ENCODE results near the gene BRD4. TPM values are rescaled to one million over a fixed set of nuclear protein-coding genes. Genes with fewer than 3 reads are reported as not detected.
A peak's percentile ranks its signal among the peaks of the same experiment; 100 is the strongest.

Gene BRD4
- polyA plus RNA-seq, 3 donors = 3.7 to 19.2 (median 4.2) TPM

- peak overlapping the region in 5 of 7 donors; percentile 19 to 85 (median 78) for H3K27ac Mint-ChIP-seq
- peaks cover 45 to 52% of the 10 kb centered on the region in 2 donors for H3K4me1 ChIP-seq (ENCODE audit: control insufficient read depth in 1 of 2, insufficient read depth in 2 of 2, low read length in 2 of 2)
- intact Hi-C loops (cut with micrococcal nuclease) = no loop called here
- H3K9me3 ChIP-seq (replicated peaks in 1 of 2; ENCODE audit: control insufficient read depth in 1 of 2, insufficient read depth in 1 of 2, low read length in 2 of 2) = no peaks in the 10 kb centered on the region
- peaks cover 0 to 6% (median 2%) of the 10 kb centered on the region in 3 donors for H3K27me3 Mint-ChIP-seq (ENCODE audit: low read depth in 3 of 3)
- TF ChIP-seq CTCF (IDR thresholded peaks at IDR 0.05) = no peak
- WGBS (ENCODE audit: insufficient coverage) = 75% methylated on average over 2 of the region's 12 CpGs
- no peaks in the 10 kb centered on the region for H3K27me3 ChIP-seq (ENCODE audit: control insufficient read depth in 2 of 2, insufficient read depth in 2 of 2, low read length in 2 of 2)
- no peaks in the 10 kb centered on the region for H3K36me3 Mint-ChIP-seq
- peak in 2 of 3 donors; percentile 40 to 45 for DNase-seq
- no peaks in the 10 kb centered on the region for H4K20me1 ChIP-seq (ENCODE audit: insufficient read depth, low read length)
- peak overlapping the region in 1 of 2 donors; percentile 38 for H3K27ac ChIP-seq (ENCODE audit: low read depth in 1 of 2, low read length in 2 of 2)
- H3K79me2 ChIP-seq (ENCODE audit: insufficient read depth, low read length) = no peaks in the 10 kb centered on the region
- H3K4me3 ChIP-seq (replicated peaks in 1 of 3; ENCODE audit: low read depth in 2 of 3, low read length in 3 of 3) = no peak overlapping the region
- H3K4me2 ChIP-seq (replicated peaks; ENCODE audit: extremely low read depth, low read length, poor library complexity, severe bottlenecking) = no peak overlapping the region
- H3K4me3 Mint-ChIP-seq = peak overlapping the region in 1 of 2 donors; percentile 39
- H3K4me1 Mint-ChIP-seq = peaks cover 44% of the 10 kb centered on the region
- H3K9me3 Mint-ChIP-seq = no peaks in the 10 kb centered on the region
- no peak overlapping the region for H3K9ac ChIP-seq (ENCODE audit: insufficient read depth, low read length, poor library complexity, severe bottlenecking)
- H2AFZ ChIP-seq (ENCODE audit: insufficient read depth, low read depth, low read length, poor library complexity, severe bottlenecking) = no peak overlapping the region
- H3K36me3 ChIP-seq (replicated peaks in 1 of 2; ENCODE audit: control insufficient read depth in 1 of 2, insufficient read depth in 2 of 2, low read length in 2 of 2) = no peaks in the 10 kb centered on the region
Observed at GRCh38 chr19:15212711-15213110, 119.6 kb downstream of the BRD4 start.

- H4K20me1 ChIP-seq (ENCODE audit: insufficient read depth, low read length) = no peaks in the 10 kb centered on the region
- intact Hi-C loops (cut with micrococcal nuclease) = no loop called here
- DNase-seq = peak; percentile 96 to 99 (median 97)
- H3K4me3 ChIP-seq (replicated peaks in 1 of 3; ENCODE audit: low read depth in 2 of 3, low read length in 3 of 3) = peak overlapping the region in 1 of 3 experiments; percentile 55
- peak overlapping the region; percentile 98 to 100 (median 99) for H3K27ac Mint-ChIP-seq
- H3K36me3 ChIP-seq (replicated peaks in 1 of 2; ENCODE audit: control insufficient read depth in 1 of 2, insufficient read depth in 2 of 2, low read length in 2 of 2) = no peaks in the 10 kb centered on the region
- peak overlapping the region; percentile 51 for H3K4me2 ChIP-seq (replicated peaks; ENCODE audit: extremely low read depth, low read length, poor library complexity, severe bottlenecking)
- peak overlapping the region; percentile 67 for H3K9ac ChIP-seq (ENCODE audit: insufficient read depth, low read length, poor library complexity, severe bottlenecking)
- H3K27me3 Mint-ChIP-seq (ENCODE audit: low read depth in 3 of 3) = peaks cover 2 to 9% (median 3%) of the 10 kb centered on the region in 3 donors
- H3K9me3 ChIP-seq (replicated peaks in 1 of 2; ENCODE audit: control insufficient read depth in 1 of 2, insufficient read depth in 1 of 2, low read length in 2 of 2) = no peaks in the 10 kb centered on the region
- peaks cover 44% of the 10 kb centered on the region for H3K4me1 Mint-ChIP-seq
- 0% methylated on average over 4 of the region's 5 CpGs for WGBS (ENCODE audit: insufficient coverage)
- peak overlapping the region; percentile 56 for H2AFZ ChIP-seq (ENCODE audit: insufficient read depth, low read depth, low read length, poor library complexity, severe bottlenecking)
- H3K4me3 Mint-ChIP-seq = peak overlapping the region; percentile 44 to 69
- no peaks in the 10 kb centered on the region for H3K27me3 ChIP-seq (ENCODE audit: control insufficient read depth in 2 of 2, insufficient read depth in 2 of 2, low read length in 2 of 2)
- peaks cover 49 to 57% of the 10 kb centered on the region in 2 donors for H3K4me1 ChIP-seq (ENCODE audit: control insufficient read depth in 1 of 2, insufficient read depth in 2 of 2, low read length in 2 of 2)
- peak overlapping the region; percentile 94 to 98 for H3K27ac ChIP-seq (ENCODE audit: low read depth in 1 of 2, low read length in 2 of 2)
- peaks cover 0 to 5% (median 0%) of the 10 kb centered on the region in 7 donors for H3K9me3 Mint-ChIP-seq
- H3K79me2 ChIP-seq (ENCODE audit: insufficient read depth, low read length) = no peaks in the 10 kb centered on the region
- no peaks in the 10 kb centered on the region for H3K36me3 Mint-ChIP-seq
- TF ChIP-seq CTCF (IDR thresholded peaks at IDR 0.05) = no peak
Observed at GRCh38 chr19:15210323-15210781, 122.0 kb downstream of the BRD4 start.
